ENCODE measurements around the gene NFAT5.
"Not testable (repeated sequence)": the region's sequence is repeated elsewhere in the genome, so short reads cannot be mapped to it uniquely, and the experiment has no call there.

The NFAT5 gene

DNA sequence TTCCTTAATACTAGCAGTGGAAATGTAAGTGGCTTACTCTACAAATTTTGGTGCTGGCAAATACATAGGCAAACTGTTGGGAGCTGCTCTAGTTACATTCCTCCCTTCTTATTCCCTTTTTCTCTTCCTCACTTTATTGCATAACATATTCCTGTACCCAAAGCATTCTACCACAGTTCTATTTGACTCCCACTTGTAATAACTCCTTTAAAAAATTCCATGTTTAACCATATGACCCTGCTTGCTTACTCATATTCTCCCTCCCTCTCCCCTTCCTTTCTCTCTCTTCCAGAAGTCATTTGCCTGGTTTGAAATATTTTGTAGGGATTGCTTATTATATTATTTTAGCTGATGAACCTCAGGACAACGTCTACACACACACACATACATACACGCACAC is 137.9 kb downstream of the NFAT5 start:
- no peak for DNase-seq (ENCODE audit: low read depth, low spot score)

- DNase-seq (ENCODE audit: low read depth, low spot score): no peak
These were observed 140.6 kb downstream of the NFAT5 start for GRCh38 chr16:69706256-69706974.

DNA sequence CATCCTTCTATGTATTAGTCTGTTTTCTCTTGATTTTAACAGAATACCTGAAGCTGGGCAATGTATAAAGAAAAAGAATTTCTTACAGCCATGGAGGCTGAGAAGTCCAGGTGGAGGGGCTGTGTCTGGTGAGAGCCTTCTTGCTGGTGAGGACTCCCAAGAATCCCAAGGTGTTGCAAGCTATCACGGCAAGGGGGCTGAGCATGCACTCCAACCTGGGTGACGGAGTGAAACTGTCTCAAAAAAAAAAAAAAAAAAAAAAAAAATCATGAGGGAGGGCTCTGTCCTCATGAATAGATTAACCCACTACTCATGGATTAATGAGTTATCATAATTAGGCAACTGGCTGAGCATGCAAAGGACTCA is 141.2 kb downstream of the NFAT5 start:
- DNase-seq (ENCODE audit: low read depth, low spot score): no peak

DNA sequence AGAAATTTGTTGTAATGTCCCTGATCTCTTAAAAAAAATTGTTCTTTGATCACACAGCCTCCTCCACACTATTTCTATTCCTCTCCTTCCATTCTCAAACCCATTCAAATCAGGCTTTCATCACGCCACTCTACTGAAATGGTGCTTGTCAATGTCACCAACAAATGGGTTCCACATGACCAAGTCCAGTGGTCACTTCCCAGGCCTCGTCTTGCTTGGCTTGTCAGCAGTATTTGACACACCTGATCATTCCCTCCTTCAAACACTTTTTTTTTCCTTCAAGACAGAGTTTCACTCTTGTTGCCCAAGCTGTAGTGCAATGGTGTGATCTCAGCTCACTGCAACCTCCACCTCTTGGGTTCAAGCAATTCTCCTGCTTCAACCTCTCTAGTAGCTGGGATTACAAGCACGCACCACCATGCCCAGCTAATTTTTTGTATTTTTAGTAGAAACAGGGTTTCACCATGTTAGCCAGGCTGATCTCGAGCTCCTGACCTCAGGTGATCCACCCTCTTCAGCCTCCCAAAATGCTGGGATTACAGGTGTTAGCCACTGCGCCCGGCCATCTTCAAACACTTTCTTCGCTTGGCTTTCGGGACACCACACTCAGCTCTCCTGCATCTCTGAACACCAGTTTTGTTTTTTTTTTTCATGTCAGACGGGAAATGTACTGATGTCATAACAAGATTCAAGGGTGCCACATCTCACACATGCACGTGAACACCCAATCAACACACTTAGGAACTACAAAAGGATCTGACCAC is 142.3 kb downstream of the NFAT5 start:
- no peak for DNase-seq (ENCODE audit: low read depth, low spot score)

- no peak for DNase-seq (ENCODE audit: low read depth, low spot score)
These were observed 143.8 kb downstream of the NFAT5 start for GRCh38 chr16:69709456-69710084.

GRCh38 chr16:69711115-69711740 is 145.5 kb downstream of the NFAT5 start:
- no peak for DNase-seq (ENCODE audit: low read depth, low spot score)

GRCh38 chr16:69712277-69712676 is 146.5 kb downstream of the NFAT5 start:
- no peak for DNase-seq (ENCODE audit: low read depth, low spot score)

GRCh38 chr16:69712914-69713581 is 147.3 kb downstream of the NFAT5 start:
- no peak for DNase-seq (ENCODE audit: low read depth, low spot score)

DNA sequence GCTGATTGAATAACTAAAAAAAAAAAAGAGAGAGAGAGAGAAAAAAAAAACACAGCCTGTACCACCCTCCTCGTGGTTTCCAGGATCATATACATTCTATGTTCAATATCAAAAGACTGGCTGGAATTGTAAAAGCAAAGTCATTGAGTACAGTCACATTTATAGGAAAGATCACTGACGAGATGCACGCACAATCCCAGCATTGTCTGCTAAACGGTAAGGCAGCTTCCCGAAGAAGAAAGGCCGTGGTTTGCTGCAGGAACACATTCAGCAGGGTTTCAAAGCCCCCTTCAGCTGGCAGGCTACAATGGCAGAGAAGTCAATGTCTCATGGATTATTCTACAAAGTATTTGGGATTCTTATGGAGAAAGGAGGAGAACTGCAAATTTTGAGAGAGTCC is 151.3 kb downstream of the NFAT5 start:
- no peak for DNase-seq (ENCODE audit: low read depth, low spot score)

GRCh38 chr16:69718111-69718764 is 152.5 kb downstream of the NFAT5 start:
- no peak for DNase-seq (ENCODE audit: low read depth, low spot score)

- no peak for DNase-seq (ENCODE audit: low read depth, low spot score)
These were observed 155.2 kb downstream of the NFAT5 start for GRCh38 chr16:69720822-69721430.

DNA sequence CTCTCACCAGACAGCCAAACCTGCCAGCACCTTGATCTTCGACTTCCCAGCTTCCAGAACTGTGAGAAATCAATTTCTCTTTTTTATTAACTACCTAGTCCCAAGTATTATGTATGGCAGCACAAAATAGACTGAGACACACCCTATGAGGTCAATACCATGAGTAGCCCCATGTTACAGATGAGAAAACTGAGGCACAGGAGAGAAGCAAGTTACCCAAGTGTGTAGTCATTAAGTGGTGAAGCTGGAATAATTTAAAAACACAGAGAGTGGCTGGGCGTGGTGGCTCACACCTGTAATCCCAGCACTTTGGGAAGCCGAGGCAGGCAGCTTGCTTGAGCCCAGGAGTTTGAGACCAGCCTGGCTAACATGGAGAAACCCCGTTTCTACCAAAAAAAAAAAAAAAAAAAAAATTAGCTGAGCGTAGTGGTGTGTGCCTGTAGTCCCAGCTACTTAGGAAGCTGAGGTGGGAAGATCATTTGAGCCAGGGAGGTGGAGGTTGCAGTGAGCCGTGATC is 155.7 kb downstream of the NFAT5 start:
- no peak for DNase-seq (ENCODE audit: low read depth, low spot score)

GRCh38 chr16:69724414-69724873 is 158.7 kb downstream of the NFAT5 start:
- no peak for DNase-seq (ENCODE audit: low read depth, low spot score)

DNA sequence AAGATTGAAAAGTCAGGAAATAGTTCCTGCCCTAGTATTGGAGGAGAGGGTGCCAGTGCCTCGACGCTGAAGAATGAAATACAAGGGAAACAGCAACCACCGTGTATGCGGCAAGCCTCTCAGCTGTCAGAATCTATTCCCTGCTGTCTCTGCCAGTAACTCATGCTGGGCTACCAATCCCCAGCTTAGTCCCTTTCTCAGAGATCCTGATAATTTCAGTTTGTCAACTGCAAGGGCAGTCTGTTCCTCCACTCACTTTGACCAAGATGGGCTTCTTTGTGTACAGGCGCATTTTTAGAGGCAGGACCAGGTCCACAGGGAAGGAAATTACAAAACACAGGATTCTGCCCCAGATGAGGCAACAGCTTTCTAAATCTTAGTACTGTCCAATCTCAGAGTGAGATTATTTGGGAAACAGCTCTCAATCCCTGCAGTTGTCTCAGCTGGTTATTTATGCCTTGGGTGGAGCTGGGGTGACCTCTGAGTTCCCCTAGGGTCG is 159.3 kb downstream of the NFAT5 start:
- no peak for DNase-seq (ENCODE audit: low read depth, low spot score)

- DNase-seq (ENCODE audit: low read depth, low spot score): no peak
These were observed 159.9 kb downstream of the NFAT5 start for GRCh38 chr16:69725480-69726312.

DNA sequence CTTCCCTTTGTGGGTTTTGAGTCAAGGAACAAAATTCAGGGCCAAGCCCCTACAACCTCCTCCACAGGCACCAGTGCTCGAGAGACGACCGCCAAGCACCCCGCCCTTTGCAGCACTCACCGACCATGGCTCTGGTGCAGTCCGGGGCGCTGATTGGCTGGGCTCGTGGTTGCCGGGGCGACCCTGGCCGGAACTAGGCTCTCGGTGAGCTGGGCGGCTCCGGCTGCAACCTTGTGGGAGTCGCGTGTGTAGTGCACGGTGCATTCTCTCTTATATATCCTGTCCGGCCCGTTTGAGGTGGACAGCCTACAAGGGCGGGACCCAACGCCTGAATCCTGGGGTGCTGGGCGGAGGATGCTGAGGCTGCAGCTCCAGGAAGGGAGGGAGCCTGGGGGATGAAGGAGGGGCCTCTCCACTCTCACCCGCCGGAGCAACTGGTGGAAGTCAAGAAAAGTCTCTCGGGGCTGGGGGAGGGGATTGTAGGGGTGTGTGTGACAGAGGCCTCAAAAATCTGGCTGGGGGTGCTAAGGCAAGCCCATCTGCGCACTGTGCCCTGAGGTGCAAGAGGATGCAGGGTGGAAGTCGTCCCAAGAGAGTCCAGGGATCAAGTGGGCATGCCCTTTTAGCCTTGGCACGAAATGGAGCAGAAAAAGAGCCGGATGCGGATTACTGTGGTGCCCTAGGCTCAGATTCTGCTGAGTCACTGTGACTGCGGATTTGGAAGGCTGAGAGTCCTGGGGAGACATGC is 160.7 kb downstream of the NFAT5 start, which contains the start of gene NQO1:
Gene NQO1, minus strand, starts transcription at position 248 of the 748 bp plus-strand sequence. Its CDS starts 121 bp downstream, at position 127.
- peak; percentile 93 for DNase-seq (ENCODE audit: low read depth, low spot score)

- no peak for DNase-seq (ENCODE audit: low read depth, low spot score)
These were observed 162.1 kb downstream of the NFAT5 start for GRCh38 chr16:69727916-69728270.

DNA sequence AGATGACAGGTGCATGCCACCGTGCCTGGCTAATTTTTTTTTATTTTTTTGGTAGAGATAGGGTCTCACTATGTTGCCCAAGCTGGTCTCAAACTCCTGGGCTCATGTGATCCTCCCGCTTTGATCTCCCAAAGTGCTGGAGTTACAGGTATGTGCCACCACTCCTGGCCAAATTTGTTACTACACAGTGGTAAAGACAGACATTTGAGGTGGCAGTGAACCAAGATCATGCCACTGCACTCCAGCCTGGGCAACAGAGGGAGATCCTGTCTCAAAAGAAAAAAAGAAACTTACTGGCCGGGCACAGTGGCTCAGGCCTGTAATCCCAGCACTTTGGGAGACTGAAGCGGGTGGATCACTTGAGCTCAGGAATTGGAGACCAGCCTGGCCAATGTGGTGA is 163.3 kb downstream of the NFAT5 start:
- DNase-seq (ENCODE audit: low read depth, low spot score): not testable (repeated sequence)

DNA sequence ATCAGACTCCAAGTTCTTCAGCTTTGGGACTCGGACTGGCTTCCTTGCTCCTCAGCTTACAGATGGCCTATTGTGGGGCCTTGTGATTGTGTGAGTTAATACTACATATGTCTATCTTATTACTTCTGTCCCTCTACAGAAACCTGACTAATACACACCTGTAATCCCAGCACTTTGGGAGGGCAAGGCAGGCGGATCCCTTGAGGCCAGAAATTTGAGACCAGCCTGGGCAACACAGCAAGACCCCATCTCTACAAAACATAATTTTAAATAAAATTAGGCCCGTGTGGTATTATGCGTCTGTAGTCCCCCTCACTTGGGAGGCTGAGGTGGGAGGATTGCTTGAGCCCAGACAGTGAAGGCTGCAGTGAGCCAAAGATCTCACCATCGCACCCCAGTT is 165.5 kb downstream of the NFAT5 start:
- not testable (repeated sequence) for DNase-seq (ENCODE audit: low read depth, low spot score)

All from iPS DF 19.7 (cell line).